CD8-positive, alpha-beta memory T cell (primary cell): ENCODE data around the gene EEFSEC. TPM values are rescaled to one million over a fixed set of nuclear protein-coding genes. Genes with fewer than 3 reads are reported as not detected.

ENCODE experiments used
- CTCF ChIA-PET: fragments of 350-600 bp; sonication (Branson Sonifier 250); formaldehyde crosslinking; loops from one replicate; lab custom pipeline; 2021; ENCODE audit warnings: antibody characterized with exemption; lab: Charles Lee
- POLR2A ChIA-PET: fragments of 350-600 bp; sonication (Branson Sonifier 250); formaldehyde crosslinking; loops from one replicate; lab custom pipeline; 2021; ENCODE audit warnings: antibody characterized with exemption; lab: Charles Lee
- DNase-seq, 5 donors: peaks; one replicate each; pipeline versions ENCODE4 v3.0.0 to v3.0.0-alpha.2; 2020 to 2022; ENCODE audit warnings: mixed read lengths in 1 of 5
- H3K27ac ChIP-seq: one replicate; pipeline ENCODE4 v1.7.0; 2013; ENCODE audit warnings: low read depth, mild to moderate bottlenecking, low read length, moderate library complexity
- H3K27me3 ChIP-seq: 2 replicates; pipeline ENCODE4 v1.7.0; 2013; ENCODE audit warnings: low read length, mild to moderate bottlenecking; ENCODE audit not compliant: insufficient read depth, poor library complexity, severe bottlenecking
- H3K36me3 ChIP-seq: 2 replicates; pipeline ENCODE4 v1.7.0; 2013; ENCODE audit warnings: mild to moderate bottlenecking, low read length, moderate library complexity; ENCODE audit not compliant: insufficient read depth
- H3K4me1 ChIP-seq: 2 replicates; pipeline ENCODE4 v1.7.0; 2013; ENCODE audit warnings: mild to moderate bottlenecking, low read length, moderate library complexity; ENCODE audit not compliant: insufficient read depth
- H3K4me3 ChIP-seq: 2 replicates; pipeline ENCODE4 v1.7.0; 2013; ENCODE audit warnings: mild to moderate bottlenecking, low read length
- H3K9me3 ChIP-seq: 2 replicates; pipeline ENCODE4 v1.7.0; 2013; ENCODE audit warnings: mild to moderate bottlenecking, low read length
- H3K27ac Mint-ChIP-seq, 8 donors: one replicate each; pipeline ENCODE4 v1.8.0; 2020 to 2021; ENCODE audit warnings: mixed read lengths in 8 of 8, mild to moderate bottlenecking in 6 of 8, inconsistent platforms in 3 of 8, moderate library complexity in 3 of 8
- H3K27me3 Mint-ChIP-seq, 2 donors: one replicate each; pipeline ENCODE4 v1.8.0; 2020 to 2021; ENCODE audit warnings: mixed read lengths in 2 of 2, mild to moderate bottlenecking in 1 of 2, moderate library complexity in 1 of 2
- H3K36me3 Mint-ChIP-seq, 3 donors: one replicate each; pipeline ENCODE4 v1.8.0; 2020 to 2021; ENCODE audit warnings: mixed read lengths in 3 of 3, inconsistent platforms in 1 of 3, mild to moderate bottlenecking in 1 of 3
- H3K4me1 Mint-ChIP-seq, 3 donors: one replicate each; pipeline ENCODE4 v1.8.0; 2020 to 2021; ENCODE audit warnings: mixed read lengths in 3 of 3, inconsistent platforms in 1 of 3, mild to moderate bottlenecking in 1 of 3
- H3K4me3 Mint-ChIP-seq, 7 donors: one replicate each; pipeline ENCODE4 v1.8.0; 2020 to 2021; ENCODE audit warnings: mixed read lengths in 7 of 7, mild to moderate bottlenecking in 6 of 7, moderate library complexity in 4 of 7, inconsistent platforms in 2 of 7
- H3K9me3 Mint-ChIP-seq, 5 donors: one replicate each; pipeline ENCODE4 v1.8.0; 2020 to 2022; ENCODE audit warnings: mixed read lengths in 5 of 5, mild to moderate bottlenecking in 3 of 5, moderate library complexity in 2 of 5, inconsistent platforms in 1 of 5
- polyA plus RNA-seq: library from polyadenylated mRNA; unstranded; fragments of 300-500 nt; fragmentation: Illumina TruSeq; gene quantifications from one replicate; pipeline ENCODE4 v1.2.3, GENCODE V29; 2021
- total RNA-seq, 2 experiments: library from RNA; stranded (reverse); gene quantifications; one replicate each; pipeline ENCODE4 v1.2.3, GENCODE V29; 2021

Gene EEFSEC
- total and polyA plus RNA-seq, 3 experiments from 2014 or later = 20.4 to 28.6 (median 21.8) TPM

DNA sequence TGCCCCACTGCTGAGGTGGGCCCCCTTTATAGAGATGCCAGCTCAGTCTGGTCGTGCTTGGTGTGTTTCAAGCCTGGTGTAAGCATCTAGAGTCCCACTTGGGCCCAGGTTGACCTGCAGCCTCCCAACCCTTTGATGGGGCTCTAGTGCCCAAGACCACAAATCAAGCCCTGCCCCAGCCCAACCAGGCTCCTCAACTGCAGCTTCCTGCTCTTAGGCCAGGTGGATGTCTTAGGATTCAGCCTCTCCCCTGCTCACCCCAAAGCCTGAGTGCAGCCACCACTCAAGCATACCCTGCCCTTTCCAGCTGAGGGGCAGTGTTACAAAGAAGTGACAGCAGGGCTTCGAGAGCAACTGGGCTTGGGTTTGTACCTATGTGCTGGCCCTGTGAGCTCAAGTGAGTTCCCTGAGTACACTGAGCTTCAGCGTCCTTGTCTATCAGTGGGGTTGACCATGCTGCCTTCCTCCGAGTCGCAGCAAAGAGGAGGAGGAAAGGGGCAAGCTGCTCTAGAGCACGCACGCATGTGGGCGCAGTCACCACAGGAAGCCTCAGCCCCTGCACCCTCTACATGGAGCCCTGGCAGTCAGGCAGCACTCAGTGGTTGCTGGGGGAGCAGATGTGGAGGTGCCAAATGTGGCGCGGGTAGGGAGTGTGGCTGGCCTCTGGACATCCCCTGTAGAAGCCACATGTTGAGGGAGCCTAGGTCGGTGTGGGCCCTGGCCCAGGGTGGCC, 120.7 kb downstream of the EEFSEC start:
- Histone ChIP-seq H3K4me1 (no peaks in the 10 kb centered on the region), H3K4me3 (no peak overlapping the region), H3K27ac (no peak overlapping the region), H3K36me3 (no peaks in the 10 kb centered on the region), H3K9me3 (no peaks in the 10 kb centered on the region), H3K27me3 (no peaks in the 10 kb centered on the region)
- ChIA-PET POLR2A (no interaction called here), CTCF (no interaction called here)
- Mint-ChIP-seq H3K36me3 (peaks cover 0 to 34% (median 9%) of the 10 kb centered on the region in 3 donors), H3K27me3 (no peaks in the 10 kb centered on the region), H3K9me3 (no peaks in the 10 kb centered on the region), H3K4me1 (peaks cover 0 to 3% (median 3%) of the 10 kb centered on the region in 3 donors), H3K4me3 (no peak overlapping the region), H3K27ac (no peak overlapping the region)
- no peak for DNase-seq

DNA sequence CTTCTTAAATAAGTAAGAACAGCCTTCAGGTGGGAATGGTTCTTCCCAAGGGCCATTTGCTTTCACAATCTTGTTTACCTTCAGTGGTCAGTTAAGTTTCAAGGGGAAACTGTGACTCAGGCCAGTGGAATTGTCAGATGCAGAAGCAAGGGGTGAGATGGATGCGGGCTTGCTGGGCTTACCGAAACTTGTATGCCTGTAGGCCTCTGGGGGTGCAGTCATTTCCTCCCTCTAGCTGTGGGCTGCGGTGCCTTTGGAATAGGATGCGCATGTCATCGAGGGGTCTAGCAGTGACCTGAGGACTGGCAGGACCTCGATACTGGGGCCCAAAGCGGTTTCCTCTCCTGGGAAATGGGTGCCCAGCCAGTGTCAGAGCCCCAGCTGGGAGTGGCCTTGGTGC, 121.6 kb downstream of the EEFSEC start:
- H3K4me3 Mint-ChIP-seq = no peak overlapping the region
- Histone ChIP-seq H3K36me3 (no peaks in the 10 kb centered on the region), H3K4me3 (no peak overlapping the region), H3K9me3 (no peaks in the 10 kb centered on the region), H3K27me3 (no peaks in the 10 kb centered on the region), H3K27ac (no peak overlapping the region), H3K4me1 (no peaks in the 10 kb centered on the region)
- H3K27me3 Mint-ChIP-seq = no peaks in the 10 kb centered on the region
- POLR2A ChIA-PET = no interaction called here
- H3K4me1 Mint-ChIP-seq = peaks cover 0 to 3% (median 3%) of the 10 kb centered on the region in 3 donors
- no peak for DNase-seq
- H3K27ac Mint-ChIP-seq = no peak overlapping the region
- no peaks in the 10 kb centered on the region for H3K9me3 Mint-ChIP-seq
- peaks cover 0 to 29% (median 9%) of the 10 kb centered on the region in 3 donors for H3K36me3 Mint-ChIP-seq
- CTCF ChIA-PET = no interaction called here

DNA sequence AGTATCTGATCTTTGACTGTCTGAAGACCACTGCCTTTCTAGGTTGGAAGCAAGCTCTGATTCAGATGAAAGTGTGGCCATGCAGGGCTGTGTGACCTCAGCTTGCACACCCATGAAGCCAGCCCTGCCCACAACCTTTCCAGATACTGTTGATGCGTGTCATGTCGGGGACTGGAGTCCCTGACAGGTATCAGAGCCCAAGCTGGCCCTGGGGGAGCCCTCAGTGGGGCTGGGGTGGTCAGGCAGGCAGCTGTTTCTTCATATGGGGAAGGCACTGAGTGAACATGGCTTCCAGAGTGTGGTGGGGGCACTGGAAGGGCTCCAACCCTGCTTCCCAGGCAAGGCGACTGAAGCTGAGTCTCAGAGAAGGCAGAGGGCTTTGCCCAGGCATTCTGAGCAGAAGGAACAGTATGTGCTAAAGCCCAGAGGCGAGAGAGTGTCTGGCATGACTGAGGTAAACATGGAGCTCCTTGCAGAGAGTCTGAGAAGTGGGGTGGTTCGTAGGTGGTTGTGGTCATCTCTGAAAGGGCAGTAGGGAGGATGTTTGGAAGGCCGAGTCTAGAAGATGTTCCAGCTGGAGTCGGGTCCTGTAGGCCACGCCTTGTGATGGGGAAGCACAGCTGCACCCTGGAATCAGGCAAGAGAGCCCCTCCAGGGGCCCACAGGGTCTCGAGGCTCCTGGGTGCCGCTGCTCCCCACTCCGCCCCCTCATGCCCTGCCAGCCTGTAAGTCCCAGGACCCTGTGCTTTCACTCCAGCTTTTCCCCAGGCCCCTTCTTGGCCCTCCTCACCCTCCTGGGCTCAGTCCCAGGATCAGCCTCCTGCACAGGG, 122.2 kb downstream of the EEFSEC start:
- H3K9me3 Mint-ChIP-seq = no peaks in the 10 kb centered on the region
- H3K4me1 Mint-ChIP-seq = peaks cover 0 to 3% (median 3%) of the 10 kb centered on the region in 3 donors
- no peaks in the 10 kb centered on the region for H3K9me3 ChIP-seq
- no peak overlapping the region for H3K4me3 Mint-ChIP-seq
- H3K4me1 ChIP-seq = no peaks in the 10 kb centered on the region
- peaks cover 0 to 23% (median 6%) of the 10 kb centered on the region in 3 donors for H3K36me3 Mint-ChIP-seq
- H3K27me3 Mint-ChIP-seq = no peaks in the 10 kb centered on the region
- peak overlapping the region in 1 of 8 donors; percentile 25 for H3K27ac Mint-ChIP-seq
- POLR2A ChIA-PET = no interaction called here
- no peak overlapping the region for H3K4me3 ChIP-seq
- no peaks in the 10 kb centered on the region for H3K27me3 ChIP-seq
- H3K27ac ChIP-seq = no peak overlapping the region
- H3K36me3 ChIP-seq = no peaks in the 10 kb centered on the region
- CTCF ChIA-PET = no interaction called here
- no peak for DNase-seq

- H3K4me3 Mint-ChIP-seq = no peak overlapping the region
- H3K4me1 Mint-ChIP-seq = peaks cover 0 to 3% (median 3%) of the 10 kb centered on the region in 3 donors
- H3K36me3 Mint-ChIP-seq = peaks cover 0 to 23% (median 3%) of the 10 kb centered on the region in 3 donors
- H3K27me3 ChIP-seq = no peaks in the 10 kb centered on the region
- no peaks in the 10 kb centered on the region for H3K9me3 ChIP-seq
- H3K27ac ChIP-seq = no peak overlapping the region
- H3K27me3 Mint-ChIP-seq = no peaks in the 10 kb centered on the region
- POLR2A ChIA-PET = no interaction called here
- H3K36me3 ChIP-seq = no peaks in the 10 kb centered on the region
- no peaks in the 10 kb centered on the region for H3K9me3 Mint-ChIP-seq
- no peak overlapping the region for H3K4me3 ChIP-seq
- no peaks in the 10 kb centered on the region for H3K4me1 ChIP-seq
- CTCF ChIA-PET = no interaction called here
- H3K27ac Mint-ChIP-seq = no peak overlapping the region
- no peak for DNase-seq
Observed at GRCh38 chr3:128276146-128276435, 122.8 kb downstream of the EEFSEC start.

- peak overlapping the region in 3 of 8 donors; percentile 33 to 87 (median 81) for H3K27ac Mint-ChIP-seq
- no peaks in the 10 kb centered on the region for H3K9me3 ChIP-seq
Observed at GRCh38 chr3:128276577-128277183, 123.4 kb downstream of the EEFSEC start.

DNA sequence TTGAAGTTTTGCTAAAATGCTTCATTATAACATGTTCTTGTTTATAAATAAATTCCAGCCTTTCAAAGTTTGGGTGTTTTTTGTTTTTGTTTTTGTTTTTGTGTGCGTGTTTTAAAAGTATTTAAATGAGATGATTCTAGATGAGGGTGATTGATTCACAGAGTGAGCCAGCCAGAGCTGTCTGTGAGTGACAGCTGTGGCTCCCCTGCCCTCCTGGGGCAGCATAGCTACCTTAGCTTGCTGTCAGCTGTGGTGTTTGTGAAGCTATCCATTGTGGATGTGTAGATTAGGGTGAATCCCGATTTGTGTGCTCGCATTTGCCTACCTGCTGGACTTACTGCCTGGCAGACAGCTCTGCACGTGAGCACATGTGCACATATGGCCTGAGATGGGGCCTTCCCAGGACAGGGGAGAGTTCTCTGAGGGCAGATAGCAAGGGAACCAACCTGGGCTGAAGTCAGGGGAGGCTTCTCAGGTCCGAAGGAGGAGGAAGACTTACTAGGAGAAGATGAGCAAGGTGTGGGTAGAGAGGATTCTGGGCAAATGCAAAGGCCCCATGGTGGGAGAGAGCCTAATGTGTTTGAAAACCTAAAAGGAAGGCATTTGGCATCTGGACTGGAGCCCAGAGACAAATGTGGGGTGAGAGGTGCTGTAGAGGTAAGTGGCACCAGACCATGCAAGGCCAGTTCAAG, 124.2 kb downstream of the EEFSEC start:
- CTCF ChIA-PET = interaction anchor here (1.0 kb wide), 1 partner anchor 9 kb away, joined by 3 read pairs; no protein-coding TSS in a partner anchor
- H3K4me1 Mint-ChIP-seq = peaks cover 0 to 3% (median 3%) of the 10 kb centered on the region in 3 donors
- no peak overlapping the region for H3K4me3 ChIP-seq
- H3K27me3 Mint-ChIP-seq = no peaks in the 10 kb centered on the region
- H3K36me3 Mint-ChIP-seq = peaks cover 0 to 22% (median 3%) of the 10 kb centered on the region in 3 donors
- H3K9me3 Mint-ChIP-seq = no peaks in the 10 kb centered on the region
- no peaks in the 10 kb centered on the region for H3K27me3 ChIP-seq
- POLR2A ChIA-PET = no interaction called here
- DNase-seq = no peak
- peak overlapping the region in 3 of 8 donors; percentile 3 to 58 (median 17) for H3K27ac Mint-ChIP-seq
- H3K9me3 ChIP-seq = no peaks in the 10 kb centered on the region
- no peak overlapping the region for H3K4me3 Mint-ChIP-seq
- no peak overlapping the region for H3K27ac ChIP-seq
- no peaks in the 10 kb centered on the region for H3K36me3 ChIP-seq
- no peaks in the 10 kb centered on the region for H3K4me1 ChIP-seq

More at GRCh38 chr3:128276577-128277183, 123.4 kb downstream of the EEFSEC start:
- H3K27me3 Mint-ChIP-seq = no peaks in the 10 kb centered on the region
- DNase-seq = no peak
- ChIA-PET POLR2A (no interaction called here), CTCF (no interaction called here)
- no peaks in the 10 kb centered on the region for H3K4me1 ChIP-seq
- H3K9me3 Mint-ChIP-seq = no peaks in the 10 kb centered on the region
- peaks cover 0 to 22% (median 3%) of the 10 kb centered on the region in 3 donors for H3K36me3 Mint-ChIP-seq
- no peaks in the 10 kb centered on the region for H3K36me3 ChIP-seq
- no peaks in the 10 kb centered on the region for H3K27me3 ChIP-seq
- no peak overlapping the region for H3K4me3 ChIP-seq
- peaks cover 0 to 3% (median 3%) of the 10 kb centered on the region in 3 donors for H3K4me1 Mint-ChIP-seq
- H3K4me3 Mint-ChIP-seq = no peak overlapping the region
- H3K27ac ChIP-seq = no peak overlapping the region

- no peaks in the 10 kb centered on the region for H3K9me3 Mint-ChIP-seq
- H3K4me3 Mint-ChIP-seq = no peak overlapping the region
- CTCF ChIA-PET = interaction anchor here (1.0 kb wide), 1 partner anchor 9 kb away, joined by 3 read pairs; no protein-coding TSS in a partner anchor
- peaks cover 0 to 22% (median 0%) of the 10 kb centered on the region in 3 donors for H3K36me3 Mint-ChIP-seq
- no peaks in the 10 kb centered on the region for H3K9me3 ChIP-seq
- H3K36me3 ChIP-seq = no peaks in the 10 kb centered on the region
- no peaks in the 10 kb centered on the region for H3K27me3 Mint-ChIP-seq
- no peak overlapping the region for H3K4me3 ChIP-seq
- H3K27ac ChIP-seq = no peak overlapping the region
- peaks cover 0 to 3% (median 3%) of the 10 kb centered on the region in 3 donors for H3K4me1 Mint-ChIP-seq
- no peak for DNase-seq
- POLR2A ChIA-PET = no interaction called here
- H3K4me1 ChIP-seq = no peaks in the 10 kb centered on the region
- no peaks in the 10 kb centered on the region for H3K27me3 ChIP-seq
- peak overlapping the region in 1 of 8 donors; percentile 3 for H3K27ac Mint-ChIP-seq
Observed at GRCh38 chr3:128278130-128278529, 124.8 kb downstream of the EEFSEC start.
